ENCODE results near the gene CD151. TPM values are rescaled to one million over a fixed set of nuclear protein-coding genes. Genes with fewer than 3 reads are reported as not detected.

Gene CD151
- total and polyA plus RNA-seq, 7 donors, result 149 to 358 (median 168) TPM

DNA sequence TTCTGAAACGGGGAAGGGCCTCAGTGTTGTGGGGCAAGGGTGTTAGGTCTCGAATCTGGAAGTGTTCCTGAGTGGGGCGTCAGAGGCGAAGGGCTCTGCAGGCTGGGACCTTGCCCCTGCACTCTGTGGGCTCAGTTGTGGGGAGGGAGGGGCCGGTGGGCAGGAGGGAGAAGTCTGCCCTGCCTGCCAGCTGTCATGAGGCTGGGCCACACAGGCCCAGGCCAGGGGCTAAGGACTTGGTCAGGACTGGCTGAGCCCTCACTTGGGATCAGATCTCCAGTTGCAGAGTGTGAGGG, 4.9 kb upstream of the CD151 start, which contains the start of gene CRACR2B:
Gene CRACR2B, plus strand, starts transcription at position 23 of the 296 bp plus-strand sequence. CDS start 689 bp downstream, outside the sequence.
- DNase-seq, result no peak
- peaks cover 0 to 37% (median 13%) of the 10 kb centered on the region in 3 donors for H3K27me3 ChIP-seq (ENCODE audit: insufficient read depth in 3 of 3, low read length in 2 of 3)
- no peak for TF ChIP-seq CTCF (IDR thresholded peaks at IDR 0.05)
- peak within 1 kb of the TSS; percentile 37 for H3K27ac ChIP-seq
- H3K9me3 ChIP-seq, result no peaks in the 10 kb centered on the region
- ATAC-seq, result no peak
- H3K4me3 ChIP-seq, result peak within 1 kb of the TSS; percentile 59
- peaks cover 0 to 29% of the 10 kb centered on the region in 2 donors for H3K36me3 ChIP-seq (ENCODE audit: insufficient read depth in 1 of 2, low read depth in 1 of 2)
- WGBS, 3 donors, result 51 to 59% (median 51%) methylated on average over 5 of the region's 5 CpGs
- intact Hi-C loops (cut with DNase I), result no loop called here
- peaks cover 39% of the 10 kb centered on the region for H3K4me1 ChIP-seq

DNA sequence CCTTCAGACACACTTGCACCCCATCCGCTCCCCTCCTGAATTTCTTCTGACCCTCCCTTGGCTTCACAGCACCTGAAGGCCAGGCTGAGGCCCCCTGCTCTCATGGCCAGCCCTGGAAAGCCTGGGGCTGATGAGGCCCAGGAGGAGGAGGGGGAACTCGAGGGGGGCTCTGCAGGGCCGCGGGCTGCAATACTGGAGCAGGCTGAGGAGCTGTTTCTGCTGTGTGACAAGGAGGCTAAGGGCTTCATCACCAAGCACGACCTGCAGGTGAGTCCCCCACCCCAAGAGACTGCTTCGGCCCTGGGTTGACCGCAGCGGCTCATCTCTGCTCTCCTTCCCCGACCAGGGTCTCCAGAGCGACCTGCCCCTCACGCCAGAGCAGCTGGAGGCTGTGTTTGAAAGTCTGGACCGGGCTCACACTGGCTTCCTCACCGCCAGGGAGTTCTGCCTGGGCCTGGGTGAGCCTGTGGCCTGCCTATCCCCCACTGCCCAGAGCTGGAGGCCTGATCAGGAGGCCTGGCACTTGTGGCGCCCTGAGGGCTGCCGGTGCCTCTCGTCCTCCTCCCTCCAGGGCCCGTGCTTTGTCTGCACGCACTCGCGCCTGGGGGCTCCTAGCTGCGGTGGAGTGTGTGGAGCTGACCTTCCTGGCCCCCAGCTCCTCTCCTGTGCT, 4.1 kb upstream of the CD151 start:
- no peak for DNase-seq
- peak overlapping the region; percentile 57 for H3K4me3 ChIP-seq
- ATAC-seq, result no peak
- H3K4me1 ChIP-seq, result peaks cover 39% of the 10 kb centered on the region
- 66 to 73% (median 68%) methylated on average over 21 of the region's 21 CpGs for WGBS, 3 donors
- H3K9me3 ChIP-seq, result no peaks in the 10 kb centered on the region
- peaks cover 0 to 37% (median 13%) of the 10 kb centered on the region in 3 donors for H3K27me3 ChIP-seq (ENCODE audit: insufficient read depth in 3 of 3, low read length in 2 of 3)
- intact Hi-C loops (cut with DNase I), result no loop called here
- H3K36me3 ChIP-seq (ENCODE audit: insufficient read depth in 1 of 2, low read depth in 1 of 2), result peaks cover 0 to 21% of the 10 kb centered on the region in 2 donors
- H3K27ac ChIP-seq, result peak overlapping the region; percentile 37
- TF ChIP-seq CTCF (IDR thresholded peaks at IDR 0.05), result no peak

GRCh38 chr11:829176-829846, 3.4 kb upstream of the CD151 start:
- H3K4me1 ChIP-seq, result peaks cover 36% of the 10 kb centered on the region
- intact Hi-C loops (cut with DNase I), result no loop called here

GRCh38 chr11:829847-830294, 2.9 kb upstream of the CD151 start:
- 25 to 32% (median 31%) methylated on average over 28 to 39 of the region's 39 CpGs for WGBS, 3 donors
- H3K9me3 ChIP-seq, result no peaks in the 10 kb centered on the region
- peaks cover 0 to 37% (median 13%) of the 10 kb centered on the region in 3 donors for H3K27me3 ChIP-seq (ENCODE audit: insufficient read depth in 3 of 3, low read length in 2 of 3)
- intact Hi-C loops (cut with DNase I), result no loop called here
- DNase-seq, result no peak
- H3K4me3 ChIP-seq, result peak overlapping the region; percentile 57
- peaks cover 0 to 8% of the 10 kb centered on the region in 2 donors for H3K36me3 ChIP-seq (ENCODE audit: insufficient read depth in 1 of 2, low read depth in 1 of 2)
- peak overlapping the region; percentile 5 for H3K27ac ChIP-seq
- ATAC-seq, result no peak
- TF ChIP-seq CTCF (IDR thresholded peaks at IDR 0.05), result no peak
- peaks cover 41% of the 10 kb centered on the region for H3K4me1 ChIP-seq

More at GRCh38 chr11:829176-829846, 3.4 kb upstream of the CD151 start:
- 27 to 33% (median 32%) methylated on average over 39 to 40 of the region's 40 CpGs for WGBS, 3 donors
- peak overlapping the region; percentile 37 for H3K27ac ChIP-seq
- peak overlapping the region; percentile 57 for H3K4me3 ChIP-seq
- H3K27me3 ChIP-seq (ENCODE audit: insufficient read depth in 3 of 3, low read length in 2 of 3), result peaks cover 0 to 37% (median 13%) of the 10 kb centered on the region in 3 donors
- TF ChIP-seq CTCF (IDR thresholded peaks at IDR 0.05), result no peak
- H3K36me3 ChIP-seq (ENCODE audit: insufficient read depth in 1 of 2, low read depth in 1 of 2), result peaks cover 0 to 14% of the 10 kb centered on the region in 2 donors
- DNase-seq (peak in 1 of 2 donors; percentile 75), ATAC-seq (no peak)
- H3K9me3 ChIP-seq, result no peaks in the 10 kb centered on the region
